NCI-H146 treated with DMSO at 0.1 percent for 48 hours (cell line): ENCODE data around the gene CDIP1.

Source experiments
- DNase-seq: peaks from one replicate; lab custom pipeline; 2025; ENCODE audit not compliant: unreplicated experiment; lab: John Stamatoyannopoulos, UW

Gene CDIP1

GRCh38 chr16:4494746-4495490 is 43.7 kb downstream of the CDIP1 start:
- DNase-seq, result no peak

DNA sequence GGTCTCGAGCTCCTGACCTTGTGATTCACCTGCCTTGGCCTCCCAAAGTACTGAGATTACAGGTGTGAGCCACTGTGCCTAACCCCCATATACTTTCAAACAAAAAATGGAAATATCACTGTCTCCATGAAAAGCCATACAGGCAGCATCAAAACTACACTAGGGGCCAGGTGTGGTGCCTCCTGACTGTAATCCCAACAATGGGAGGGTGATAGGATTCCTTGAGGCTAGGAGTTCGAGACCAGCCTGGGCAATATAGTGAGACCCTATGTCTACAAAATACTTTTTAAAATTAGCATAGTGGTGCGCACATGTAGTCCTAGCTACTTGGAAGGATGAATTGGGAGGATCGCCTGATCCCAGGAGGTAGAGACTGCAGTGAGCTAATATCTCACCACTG is 46.7 kb downstream of the CDIP1 start:
- DNase-seq, result no peak

- DNase-seq, result no peak
These were observed 49.5 kb downstream of the CDIP1 start for GRCh38 chr16:4489030-4489429.

- no peak for DNase-seq
These were observed 50.0 kb downstream of the CDIP1 start for GRCh38 chr16:4488499-4488967.

DNA sequence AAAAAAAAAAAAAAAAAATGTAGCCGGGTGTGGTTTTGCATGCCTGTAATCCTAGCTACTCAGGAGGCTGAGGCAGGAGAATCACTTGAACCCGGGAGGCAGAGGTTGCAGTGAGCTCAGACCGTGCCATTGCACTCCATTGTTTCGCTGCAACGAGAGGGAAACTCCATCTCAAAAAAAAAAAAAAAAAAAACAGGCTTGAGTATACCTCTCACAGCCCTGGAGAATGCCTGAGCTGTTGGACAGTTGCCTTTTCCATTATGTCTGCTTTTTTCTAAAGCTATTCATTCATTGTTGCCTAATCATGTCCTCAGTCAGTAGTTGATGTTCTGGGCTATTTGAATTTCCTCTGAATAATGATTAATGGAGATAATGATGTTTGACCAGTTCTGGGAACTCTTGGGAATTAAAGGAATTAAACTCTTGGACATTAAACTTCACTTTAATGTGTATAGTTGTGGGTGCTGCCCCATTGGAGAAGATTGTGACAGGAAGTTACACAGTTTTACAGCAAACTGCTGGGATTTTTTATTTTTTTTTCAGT is 50.5 kb downstream of the CDIP1 start:
- DNase-seq, result no peak

- no peak for DNase-seq
These were observed 52.3 kb downstream of the CDIP1 start for GRCh38 chr16:4486126-4486893.

DNA sequence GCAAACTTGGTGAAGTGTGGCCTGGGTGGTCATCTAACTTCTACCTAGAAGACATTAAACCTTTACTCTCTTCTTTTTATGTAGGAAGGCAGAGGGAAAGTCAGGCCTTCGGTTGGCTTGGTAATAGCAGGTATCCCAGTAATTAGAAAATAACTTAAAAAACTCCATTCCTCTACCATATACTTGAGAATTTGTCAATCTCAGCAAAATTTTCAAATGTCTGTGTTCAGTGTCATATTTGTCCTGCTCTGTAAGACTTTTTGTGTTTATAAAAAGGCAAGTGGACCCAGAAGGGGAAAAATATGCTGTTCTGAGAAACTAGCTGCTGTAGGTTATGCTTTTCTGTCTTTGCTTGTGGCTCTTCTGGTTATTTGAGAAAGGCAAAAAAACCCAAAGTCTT is 56.6 kb downstream of the CDIP1 start:
- DNase-seq, result no peak

DNA sequence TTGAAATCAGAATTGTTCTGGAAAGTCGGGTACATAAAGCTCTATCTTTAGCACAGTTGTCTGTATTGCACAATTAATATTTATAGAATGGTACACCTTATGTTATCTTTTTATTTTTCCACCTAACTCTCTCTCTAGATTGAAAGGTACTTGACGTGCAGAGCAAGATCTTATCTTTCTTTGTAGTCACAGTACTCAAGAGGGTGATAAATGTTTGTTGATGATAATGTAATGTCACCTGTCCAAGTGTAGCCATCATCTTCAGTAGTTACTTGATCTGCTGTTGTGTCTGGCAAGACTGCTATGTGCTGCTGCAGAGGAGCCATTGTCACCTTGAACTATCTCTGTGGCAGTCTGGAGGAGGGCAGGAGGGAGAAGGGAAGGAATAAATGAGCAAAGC is 57.0 kb downstream of the CDIP1 start:
- no peak for DNase-seq

DNA sequence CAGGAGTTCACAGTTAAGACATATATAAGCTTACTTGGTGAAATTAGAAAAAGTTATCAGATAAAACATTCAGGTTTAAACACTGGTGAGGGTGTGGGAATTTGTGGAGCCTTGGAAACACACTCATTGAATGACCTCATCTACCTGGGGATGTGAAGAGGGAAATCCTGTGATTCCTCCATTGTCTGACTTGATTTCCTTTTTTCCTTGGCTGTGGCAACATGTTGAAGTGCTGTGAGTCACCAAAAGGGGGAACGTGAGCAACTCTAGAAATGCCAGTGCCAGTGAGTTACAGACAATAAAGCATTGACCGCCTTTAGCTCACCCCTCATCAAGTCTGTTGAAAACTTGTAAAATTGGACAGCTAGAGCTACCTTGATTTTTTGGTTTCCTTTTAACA is 60.6 kb downstream of the CDIP1 start:
- no peak for DNase-seq

GRCh38 chr16:4475880-4476788 is 62.4 kb downstream of the CDIP1 start, which contains the start of gene HMOX2:
TSS of gene HMOX2 (plus strand) at chr16:4476398. CDS start at chr16:4505525, 29,127 bp downstream.
- DNase-seq, result peak; percentile 92

DNA sequence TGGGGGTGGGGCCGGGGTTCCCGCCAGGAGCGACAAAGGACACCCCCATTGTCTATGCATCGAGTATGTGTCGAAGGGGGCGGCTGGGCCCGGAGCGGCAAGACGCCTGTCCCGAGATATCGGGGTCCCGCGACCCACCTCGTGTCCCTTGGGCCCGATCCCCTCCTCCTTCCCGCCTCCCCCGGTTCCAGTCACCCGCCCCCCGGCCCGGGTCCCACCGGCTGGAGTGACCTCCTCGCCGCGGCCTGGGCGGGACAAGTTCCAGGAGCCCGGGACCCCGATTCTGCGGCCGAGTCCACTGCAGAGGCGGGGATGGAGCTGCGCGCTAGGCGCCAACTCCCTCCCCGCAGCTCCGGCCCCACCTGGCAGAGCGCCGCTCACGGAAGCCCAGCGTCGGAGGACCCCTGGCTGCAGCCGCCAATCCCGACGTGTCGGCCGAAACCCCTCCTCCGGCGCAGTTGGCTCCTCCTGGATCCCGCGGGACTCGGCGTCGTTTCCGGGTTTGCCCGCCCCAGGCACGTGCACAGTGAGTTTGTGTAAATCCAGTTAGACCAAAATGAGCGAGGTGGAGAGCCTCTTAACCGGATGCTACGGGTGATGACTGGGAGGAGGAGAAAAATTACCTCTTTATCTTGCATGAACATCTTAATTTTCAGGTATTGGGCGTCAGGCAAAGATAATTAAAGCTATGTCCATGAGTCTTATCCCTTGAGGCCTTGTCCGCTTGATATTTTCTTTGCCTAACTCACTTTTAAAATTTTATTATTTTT is 64.2 kb downstream of the CDIP1 start, which contains the start of gene NMRAL1:
Gene NMRAL1 (minus strand): TSS at position 434 of the 770 bp plus-strand sequence. CDS start 493 bp downstream, outside the sequence.
- peak; percentile 96 for DNase-seq

DNA sequence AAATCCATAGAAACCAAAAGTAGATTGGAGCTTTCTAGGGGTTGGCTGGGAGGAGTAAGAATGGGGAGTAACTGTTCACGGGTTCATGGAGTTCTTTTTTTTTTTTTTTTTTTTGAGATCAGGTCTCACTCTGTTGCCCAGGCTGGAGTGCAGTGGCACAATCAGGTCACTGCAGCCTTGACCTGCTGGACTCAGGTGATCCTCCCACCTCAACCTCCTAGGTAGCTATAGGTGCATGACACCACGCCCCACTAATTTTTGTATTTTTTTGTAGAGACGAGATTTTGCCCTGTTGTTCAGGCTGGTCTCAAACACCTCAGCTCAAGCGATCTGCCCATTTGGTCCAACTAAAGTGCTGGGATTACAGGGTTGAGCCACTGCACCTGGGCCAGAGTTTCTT is 65.7 kb downstream of the CDIP1 start:
- DNase-seq, result no peak

DNA sequence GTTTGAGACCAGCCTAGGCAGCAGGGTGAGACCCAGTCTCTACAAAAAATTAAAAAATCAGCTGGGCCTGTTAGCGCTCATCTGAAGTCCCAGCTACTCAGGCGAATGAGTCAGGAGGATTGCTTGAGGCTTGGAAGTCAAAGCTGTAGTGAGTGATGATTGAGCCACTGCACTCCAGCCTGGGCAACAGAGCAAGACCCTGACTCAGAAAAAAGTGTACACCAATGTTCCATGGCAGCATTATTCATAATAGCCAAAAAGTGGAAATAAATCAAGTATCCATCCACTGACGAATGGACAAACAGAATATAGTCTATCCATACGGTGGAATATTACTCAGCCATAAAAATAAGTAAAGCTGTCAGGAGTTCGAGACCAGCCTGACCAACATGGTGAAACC is 66.7 kb downstream of the CDIP1 start:
- DNase-seq, result no peak

- no peak for DNase-seq
These were observed 69.6 kb downstream of the CDIP1 start for GRCh38 chr16:4468972-4469371.

DNA sequence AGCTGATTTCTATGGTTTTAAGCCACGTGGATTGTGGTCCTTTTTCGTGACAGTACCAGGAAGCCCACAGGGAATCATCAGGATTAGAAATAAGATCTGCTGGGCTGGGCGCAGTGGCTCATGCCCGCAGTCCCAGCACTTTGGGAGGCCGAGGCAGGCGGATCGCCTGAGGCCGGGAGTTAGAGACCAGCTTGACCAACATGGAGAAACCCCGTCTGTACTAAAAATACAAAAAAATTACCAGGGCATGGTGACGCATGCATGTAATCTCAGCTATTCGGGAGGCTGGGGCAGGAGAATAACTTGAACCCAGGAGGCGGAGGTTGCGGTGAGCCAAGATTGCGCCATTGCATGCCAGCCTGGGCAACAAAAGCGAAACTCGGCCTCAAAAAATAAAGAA is 70.7 kb downstream of the CDIP1 start:
- no peak for DNase-seq

- no peak for DNase-seq
These were observed 72.4 kb downstream of the CDIP1 start for GRCh38 chr16:4465977-4466779.

DNA sequence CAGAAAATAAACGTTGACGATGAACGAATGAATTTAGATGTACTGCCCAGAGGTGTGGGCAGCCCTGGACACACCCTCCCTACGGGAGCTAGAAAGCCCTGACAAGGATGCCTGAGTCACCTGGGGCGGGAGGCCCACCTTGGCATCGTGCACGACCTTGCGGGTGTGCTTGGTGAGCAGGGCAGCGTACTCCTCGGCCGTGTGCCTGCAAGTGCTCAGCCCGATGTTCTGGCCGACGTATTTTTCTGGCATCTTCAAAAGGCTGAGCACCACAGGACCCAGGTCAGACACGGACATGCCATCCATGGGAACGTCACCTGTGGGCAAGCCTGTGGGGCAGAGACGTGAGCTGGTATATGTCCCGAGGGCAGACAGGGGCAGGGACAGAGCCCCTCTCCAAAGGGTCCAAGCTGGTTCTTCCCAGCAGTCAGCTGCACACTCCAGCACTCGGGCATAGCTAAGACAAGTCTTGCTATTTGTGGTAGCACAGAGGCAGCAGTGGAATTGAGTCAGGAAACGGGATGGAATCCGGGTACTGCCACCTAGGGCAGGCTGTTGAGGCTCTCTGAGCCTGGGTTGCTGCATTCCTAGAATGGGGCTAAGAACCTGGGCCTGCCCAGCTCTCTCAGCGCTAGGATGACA is 74.9 kb downstream of the CDIP1 start:
- no peak for DNase-seq

- DNase-seq, result no peak
These were observed 77.1 kb downstream of the CDIP1 start for GRCh38 chr16:4461250-4462085.
